DMS114 treated with DMSO at 0.1 percent for 48 hours (cell line): ENCODE measurements around the gene FAM107B.
"Not testable (repeated sequence)": the region's sequence is repeated elsewhere in the genome, so short reads cannot be mapped to it uniquely, and the experiment has no call there.

Experiments used
- DNase-seq: peaks from one replicate; lab custom pipeline; 2025; ENCODE audit not compliant: unreplicated experiment; lab: John Stamatoyannopoulos, UW

The FAM107B gene

DNA sequence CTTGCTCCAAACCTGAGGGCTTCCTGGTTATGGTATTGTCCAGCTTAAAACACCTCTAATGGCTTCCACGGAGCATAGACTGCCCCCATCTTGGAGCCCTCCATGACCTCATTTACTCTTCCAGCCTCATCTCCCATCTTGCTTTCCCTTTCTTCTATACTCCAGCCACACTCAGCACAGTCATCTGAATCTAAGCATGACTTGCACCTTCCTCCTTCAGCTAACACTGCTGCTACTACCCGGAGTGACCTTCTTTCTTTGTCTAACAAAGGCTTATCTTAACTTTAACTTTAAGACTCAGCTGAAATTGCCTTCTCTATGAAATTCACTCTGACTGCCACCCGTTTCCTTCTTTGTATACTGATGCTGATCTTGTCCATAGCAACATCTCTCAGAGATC lies 135.1 kb downstream of the FAM107B start:
- DNase-seq = no peak

DNA sequence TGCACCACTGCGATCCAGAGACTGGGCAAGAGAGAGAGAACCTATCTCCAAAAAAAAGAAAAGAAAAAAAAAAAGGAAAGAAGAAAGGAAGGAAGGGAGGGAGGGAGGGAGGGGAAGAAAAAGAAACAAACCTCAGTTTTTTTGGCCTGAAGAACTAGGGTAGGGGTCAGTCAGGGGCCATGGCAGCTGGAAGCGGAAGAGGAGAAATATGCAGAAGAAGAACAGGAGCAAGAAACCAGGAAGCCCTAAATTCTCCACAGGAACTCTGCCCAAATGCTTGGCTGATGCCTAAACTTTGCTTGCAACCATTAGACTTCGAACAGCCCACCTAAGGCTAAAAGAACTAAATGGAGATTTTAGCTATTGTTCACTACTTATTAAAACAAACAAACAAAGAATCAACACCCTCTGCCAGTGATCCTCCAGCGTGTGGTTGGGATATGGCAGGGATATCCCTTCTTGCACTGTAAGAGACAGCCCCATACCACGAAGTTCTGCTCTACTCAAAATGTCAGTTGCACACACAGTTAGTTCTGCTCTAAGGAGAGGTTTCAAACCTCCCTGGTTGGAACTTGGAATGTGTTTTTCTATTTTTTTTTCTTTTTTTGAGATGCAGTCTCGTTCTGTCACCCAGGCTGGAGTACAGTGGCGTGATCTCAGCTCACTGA lies 139.5 kb downstream of the FAM107B start:
- DNase-seq = no peak

DNA sequence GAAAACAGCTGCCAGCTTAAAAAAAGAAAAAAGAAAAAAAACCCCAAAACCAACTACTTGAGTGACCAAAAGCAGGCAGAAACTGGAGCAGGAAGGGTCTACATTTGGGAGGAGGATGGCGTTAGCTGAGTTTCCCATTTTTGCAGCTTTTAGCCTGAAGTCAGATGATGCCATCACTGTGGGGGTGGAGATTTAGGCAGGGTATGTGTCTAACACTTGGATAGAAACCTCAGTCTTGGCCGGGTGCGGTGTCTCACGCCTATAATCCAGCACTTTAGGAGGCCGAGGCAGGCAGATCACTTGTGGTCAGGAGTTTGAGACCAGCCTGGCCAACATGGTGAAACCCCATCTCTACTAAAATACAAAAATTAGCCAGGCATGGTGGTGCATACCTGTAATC lies 140.1 kb downstream of the FAM107B start:
- DNase-seq = not testable (repeated sequence)

DNA sequence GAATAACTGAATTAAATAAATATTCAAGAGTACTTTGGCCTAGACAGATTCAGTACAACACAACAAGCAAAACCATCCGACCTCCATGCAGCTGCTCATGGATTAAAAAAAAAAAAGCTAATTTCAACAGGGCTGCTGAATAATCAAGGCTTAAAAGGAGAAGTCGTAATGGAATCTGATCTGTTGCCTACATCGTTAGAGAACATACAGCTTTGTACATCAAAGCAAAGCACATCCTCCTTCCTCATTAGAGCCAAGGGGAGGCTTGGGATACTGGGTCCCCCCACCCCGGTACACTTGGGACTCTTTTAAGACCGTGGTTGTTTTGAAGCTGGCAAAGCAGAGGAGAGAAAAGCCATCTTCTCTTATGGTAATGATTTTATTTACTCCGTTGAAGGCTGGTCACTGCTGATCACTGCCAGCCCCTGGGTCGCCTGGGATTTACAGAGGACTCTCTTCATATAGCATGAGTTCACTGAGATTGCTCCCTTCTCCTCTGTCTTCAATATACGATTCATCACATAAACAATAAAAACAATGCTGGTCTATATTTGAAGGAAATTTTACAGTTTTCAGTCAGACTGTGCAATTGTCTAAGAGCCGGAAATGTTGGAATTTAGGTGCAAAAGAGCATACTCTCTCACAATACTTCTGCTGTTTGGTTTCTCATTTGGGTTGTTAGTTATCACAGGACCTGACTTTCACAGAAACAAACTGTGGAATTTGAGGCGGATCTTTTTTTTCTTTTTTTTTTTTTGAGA lies 148.8 kb downstream of the FAM107B start:
- no peak for DNase-seq

DNA sequence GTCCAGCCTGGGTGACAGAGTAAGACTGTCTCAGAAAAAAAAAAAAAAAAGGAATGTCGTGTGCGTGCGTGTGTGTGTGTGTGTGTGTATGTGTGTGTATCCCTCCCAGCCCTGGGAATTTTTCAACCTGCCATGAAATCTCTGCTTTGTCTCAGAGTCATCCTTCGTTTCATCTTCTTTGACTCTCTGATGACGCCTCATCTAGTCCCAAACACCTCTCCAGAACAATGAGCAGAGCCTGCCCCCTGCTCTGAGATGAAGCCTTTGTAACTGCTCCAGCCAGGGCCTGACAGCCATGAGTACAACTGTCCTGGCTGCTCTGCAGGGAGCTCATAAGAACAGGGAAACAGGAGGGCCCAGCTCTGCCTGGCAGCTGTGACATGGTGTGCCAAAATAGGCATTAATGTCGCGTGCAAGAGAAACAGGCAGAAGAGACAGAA lies 149.5 kb downstream of the FAM107B start:
- DNase-seq = no peak

DNA sequence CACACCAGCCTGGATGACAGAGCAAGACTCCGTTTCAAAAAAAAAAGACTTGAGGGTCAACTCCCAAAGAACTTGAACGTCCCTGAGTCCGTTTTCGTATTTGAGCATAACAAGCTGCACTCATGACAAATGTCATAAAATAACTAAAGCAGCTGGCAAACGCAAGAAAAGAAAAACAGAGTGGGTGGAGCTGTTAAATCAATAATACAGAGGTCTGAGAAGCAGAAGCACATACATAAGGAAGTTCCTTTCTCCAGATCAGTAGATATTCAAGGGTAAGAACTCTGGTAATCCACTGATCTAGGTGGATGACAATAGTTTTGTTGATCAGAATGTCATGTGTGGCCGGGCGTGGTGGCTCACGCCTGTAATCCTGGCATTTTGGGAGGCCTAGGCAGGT lies 150.1 kb downstream of the FAM107B start:
- DNase-seq = no peak

DNA sequence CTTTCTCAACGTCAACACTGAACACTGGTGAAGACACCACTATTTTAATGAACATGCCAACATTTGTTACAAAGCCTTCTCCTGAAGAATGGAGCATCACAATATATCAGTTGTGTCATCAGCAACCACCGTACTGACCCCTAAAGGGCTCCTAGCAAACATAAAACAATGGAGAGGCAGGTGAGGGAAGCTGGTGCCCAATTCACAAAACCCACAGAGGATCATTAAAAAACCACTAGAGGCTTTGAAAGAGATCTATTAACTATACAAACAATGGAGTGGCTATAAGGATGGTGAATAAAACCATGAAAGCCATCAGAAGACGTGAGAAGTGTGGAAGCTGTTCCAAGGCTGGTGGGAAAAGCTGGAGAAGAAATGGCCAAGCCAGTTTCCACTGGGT lies 150.8 kb downstream of the FAM107B start:
- no peak for DNase-seq

DNA sequence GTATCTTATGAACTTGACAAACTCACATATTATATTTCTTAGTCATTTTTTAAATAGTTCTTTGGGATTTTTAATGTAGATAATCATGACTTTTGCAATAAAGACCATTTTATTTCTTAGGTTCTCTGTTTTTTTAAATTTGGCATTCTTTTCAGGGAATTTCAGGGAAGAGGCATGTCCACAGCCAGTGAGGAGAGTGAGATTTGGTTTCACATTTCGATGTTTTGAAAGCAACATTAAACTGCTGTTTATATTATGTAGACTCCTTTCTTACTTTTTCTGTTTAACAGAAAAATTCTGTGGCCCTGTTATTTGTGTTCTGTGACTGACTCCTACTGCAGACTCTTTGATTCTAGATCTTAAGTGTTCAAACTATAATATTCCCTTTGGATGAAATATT lies 153.7 kb downstream of the FAM107B start:
- DNase-seq = no peak

DNA sequence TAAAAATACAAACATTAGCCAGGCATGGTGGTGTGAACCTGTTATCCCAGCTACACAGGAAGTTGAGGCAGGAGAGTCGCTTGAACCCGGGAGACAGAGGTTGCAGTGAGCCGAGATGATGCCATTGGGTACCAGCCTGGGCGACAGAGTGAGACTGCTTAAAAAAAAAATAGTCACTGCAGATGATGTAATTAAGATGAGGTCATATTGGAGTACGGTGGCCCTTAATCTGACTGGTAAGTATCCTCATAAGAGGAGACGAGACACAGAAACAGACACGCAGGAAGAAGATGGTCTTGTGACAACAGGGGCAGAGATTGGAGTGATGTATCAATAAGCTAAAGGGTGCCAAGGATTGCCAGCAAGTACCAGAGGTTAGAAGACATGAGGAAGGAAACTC lies 156.0 kb downstream of the FAM107B start:
- DNase-seq = no peak

DNA sequence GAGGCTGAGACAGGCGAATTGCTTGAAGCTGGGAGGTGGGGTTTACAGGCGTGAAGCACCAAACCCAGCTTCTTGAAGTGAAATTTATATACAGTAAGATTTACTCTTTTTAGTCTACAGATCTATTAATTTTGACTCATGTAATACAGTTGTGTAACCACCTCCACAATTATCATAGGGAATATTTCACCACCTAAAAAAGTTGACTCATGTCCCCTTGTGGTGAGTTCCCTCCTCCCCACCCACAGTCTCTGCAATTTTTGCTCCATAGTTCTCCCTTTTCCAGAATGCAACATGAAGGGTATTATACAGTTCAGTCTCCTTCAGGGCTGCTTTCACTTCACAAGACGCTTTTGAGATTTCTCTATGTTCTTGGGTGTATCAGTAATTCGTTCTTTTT lies 156.8 kb downstream of the FAM107B start:
- no peak for DNase-seq

DNA sequence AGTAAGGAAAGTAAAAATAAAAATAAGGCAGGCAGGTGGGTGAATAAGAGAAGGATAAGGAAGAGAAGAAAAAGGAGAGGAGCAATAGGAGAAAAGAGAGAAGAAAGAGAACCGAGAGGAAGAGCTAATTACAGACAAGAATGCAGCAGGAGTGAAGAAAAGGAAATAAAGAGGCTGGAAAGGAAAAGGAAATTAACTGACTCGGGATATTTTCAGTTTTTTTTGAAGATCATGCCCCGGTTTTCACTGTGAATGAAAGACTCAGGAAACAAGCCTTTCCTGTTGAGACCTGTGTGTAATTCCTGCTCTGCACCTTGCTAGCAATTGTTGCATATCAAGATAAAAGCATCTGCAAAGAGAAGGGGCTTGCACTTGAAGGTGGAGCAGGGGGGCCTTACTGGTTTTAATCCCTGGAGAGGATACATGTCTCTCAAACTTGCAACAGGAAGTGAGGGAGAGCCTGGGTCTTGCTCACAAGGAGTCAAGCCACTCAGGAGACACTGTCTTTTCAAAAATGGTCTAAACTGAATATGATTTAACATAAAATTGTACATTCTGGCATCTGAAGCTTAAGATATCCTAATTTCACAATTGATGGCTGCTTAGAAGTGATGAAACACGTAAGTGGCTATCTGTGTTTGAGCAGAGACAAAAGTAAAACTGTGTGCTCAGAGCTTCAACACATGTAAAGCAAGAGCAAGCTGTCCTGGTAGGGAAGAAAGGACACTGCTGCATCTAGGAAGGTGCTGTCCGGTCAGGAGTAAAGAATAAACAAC lies 157.6 kb downstream of the FAM107B start:
- DNase-seq = no peak

DNA sequence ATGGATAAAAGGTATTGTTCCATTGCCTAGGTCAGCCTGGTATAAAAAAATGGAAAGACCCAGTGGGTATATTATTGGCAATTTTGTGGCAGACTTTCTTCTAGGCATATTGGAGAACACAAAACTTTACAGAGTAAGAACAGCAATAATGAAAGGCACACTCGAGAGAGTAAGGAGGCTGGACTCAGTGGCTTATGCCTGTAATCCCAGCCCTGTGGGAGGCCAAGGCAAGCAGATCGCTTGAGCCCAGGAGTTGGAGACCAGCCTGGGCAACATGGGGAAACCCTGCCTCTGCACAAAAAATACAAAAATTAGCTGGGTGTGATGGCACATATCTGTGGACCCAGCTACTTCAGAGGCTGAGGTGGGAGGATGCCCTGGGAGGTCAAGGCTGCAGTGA lies 158.2 kb downstream of the FAM107B start:
- no peak for DNase-seq

DNA sequence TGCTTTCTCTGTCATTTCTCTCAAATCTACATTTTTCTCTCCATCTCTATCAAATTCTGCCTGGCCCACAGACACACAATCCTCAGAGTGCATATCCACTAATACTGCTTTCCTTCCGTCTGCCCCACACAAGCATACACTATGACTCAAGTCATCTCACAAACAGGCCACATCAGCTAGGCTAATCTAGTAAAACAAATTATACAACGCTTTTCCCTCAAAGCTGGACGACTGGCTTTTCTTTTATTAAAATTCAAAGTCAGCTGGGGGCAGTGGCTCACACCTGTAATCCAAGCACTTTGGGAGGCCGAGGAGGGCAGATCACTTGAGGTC lies 161.1 kb downstream of the FAM107B start:
- DNase-seq = no peak

DNA sequence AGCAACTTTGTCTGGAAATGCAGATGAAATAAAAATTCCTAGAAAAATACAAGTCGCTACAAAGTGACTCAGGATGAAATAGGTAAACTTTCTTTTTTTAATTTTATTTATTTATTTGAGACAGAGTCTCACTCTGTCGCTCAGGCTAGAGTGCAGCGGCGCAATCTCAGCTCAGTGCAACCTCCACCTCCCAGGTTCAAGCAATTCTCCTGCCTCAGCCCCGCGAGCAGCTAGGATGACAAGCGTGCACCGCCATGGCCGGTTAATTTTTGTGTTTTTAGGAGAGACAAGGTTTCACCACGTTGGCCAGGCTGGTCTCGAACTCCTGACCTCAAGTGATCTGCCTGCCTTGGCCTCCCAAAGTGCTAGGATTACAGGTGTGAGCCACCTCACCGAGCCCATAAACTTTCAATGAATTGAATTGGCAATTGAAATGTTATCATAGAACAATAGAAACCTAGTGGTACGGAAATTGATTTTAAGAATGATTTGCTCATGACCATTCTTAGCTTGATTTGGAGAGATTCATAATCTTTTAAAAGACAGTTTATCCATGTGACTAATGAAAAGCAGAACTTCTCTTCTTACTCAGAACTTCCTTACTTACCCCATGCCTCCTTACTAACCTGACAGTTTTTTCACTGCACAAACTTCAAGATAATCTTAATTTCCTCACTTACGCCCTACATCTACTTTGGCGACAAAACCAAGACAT lies 161.7 kb downstream of the FAM107B start:
- no peak for DNase-seq

DNA sequence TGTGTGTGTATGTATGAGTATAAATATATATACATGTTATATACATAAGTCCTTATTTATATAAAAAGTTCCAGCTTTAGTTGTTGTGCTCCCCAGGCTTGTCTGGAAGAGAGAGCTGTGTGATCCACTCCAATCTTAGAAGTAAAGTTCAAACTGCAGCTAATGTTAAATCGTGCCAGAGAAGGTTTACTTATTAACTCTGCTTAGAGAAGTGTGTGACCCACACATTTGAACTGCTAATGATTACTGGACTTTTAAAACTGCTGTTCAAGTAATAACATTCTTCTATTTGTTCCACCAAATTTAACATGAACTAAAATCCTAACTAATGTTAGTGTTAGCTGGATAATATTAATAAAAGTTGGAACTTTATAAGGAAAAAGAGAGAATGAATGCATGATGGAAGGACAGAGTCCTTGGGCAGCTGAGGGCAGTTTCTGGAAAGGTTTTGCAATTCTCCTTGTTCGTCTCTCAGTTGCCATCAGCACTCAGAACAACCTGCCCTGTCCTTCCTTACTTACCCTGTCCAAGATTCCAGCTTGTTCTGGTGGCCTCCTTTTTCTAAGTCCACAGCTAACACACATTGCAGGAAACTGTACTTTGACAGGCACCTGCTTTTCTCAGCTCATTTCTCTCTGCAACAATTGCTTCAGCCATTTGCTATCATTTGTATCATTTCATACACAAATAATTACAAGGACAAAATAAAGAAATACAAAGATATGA lies 162.6 kb downstream of the FAM107B start:
- no peak for DNase-seq

DNA sequence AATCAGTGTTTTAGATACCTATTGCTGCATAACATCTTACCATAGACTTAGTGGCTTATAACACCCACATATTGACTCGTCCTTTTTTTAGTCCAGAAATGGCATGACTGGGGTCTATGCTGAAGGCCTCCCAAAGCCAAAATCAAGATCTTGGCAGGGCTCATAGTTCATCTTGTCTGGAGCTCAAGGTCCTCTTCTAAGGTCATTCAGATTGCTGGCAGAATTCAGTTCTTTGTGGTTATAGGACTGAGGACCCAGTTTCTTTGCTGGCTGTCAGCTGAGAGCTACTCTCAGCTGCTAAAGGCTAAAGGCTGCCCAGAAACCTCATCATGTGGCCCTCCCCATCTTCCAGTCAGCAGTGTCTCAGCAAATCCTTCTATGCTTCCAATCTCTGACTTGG lies 165.5 kb downstream of the FAM107B start:
- no peak for DNase-seq

DNA sequence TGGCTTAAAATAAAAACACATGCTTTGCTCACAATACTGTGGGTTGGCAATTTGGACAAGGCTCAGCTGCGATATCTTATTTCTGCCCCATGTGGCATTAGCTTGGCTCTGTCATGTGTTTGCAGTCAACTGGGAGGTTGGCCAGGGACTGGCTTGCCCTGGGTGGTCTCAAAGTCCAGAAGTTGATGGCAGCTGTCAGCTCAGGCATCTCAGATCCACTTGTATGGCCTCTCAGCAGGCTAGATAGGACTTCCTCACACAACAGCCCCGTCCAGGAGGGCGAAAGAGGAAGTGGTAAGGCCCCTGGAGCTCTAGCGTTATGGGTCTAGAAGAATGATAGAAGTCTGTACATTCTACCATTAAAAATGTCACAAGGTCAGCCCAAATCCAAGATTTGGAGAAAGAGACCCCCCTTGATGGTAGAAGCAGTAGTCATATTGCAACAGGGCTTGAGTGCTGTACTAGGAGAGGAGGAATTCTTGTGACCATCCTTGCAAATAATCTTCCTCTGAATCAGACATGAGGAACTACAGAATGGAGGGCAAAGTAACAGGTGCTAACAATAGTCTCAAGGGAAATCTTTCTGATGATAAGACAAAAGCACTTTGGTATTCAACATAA lies 166.2 kb downstream of the FAM107B start:
- DNase-seq = no peak

DNA sequence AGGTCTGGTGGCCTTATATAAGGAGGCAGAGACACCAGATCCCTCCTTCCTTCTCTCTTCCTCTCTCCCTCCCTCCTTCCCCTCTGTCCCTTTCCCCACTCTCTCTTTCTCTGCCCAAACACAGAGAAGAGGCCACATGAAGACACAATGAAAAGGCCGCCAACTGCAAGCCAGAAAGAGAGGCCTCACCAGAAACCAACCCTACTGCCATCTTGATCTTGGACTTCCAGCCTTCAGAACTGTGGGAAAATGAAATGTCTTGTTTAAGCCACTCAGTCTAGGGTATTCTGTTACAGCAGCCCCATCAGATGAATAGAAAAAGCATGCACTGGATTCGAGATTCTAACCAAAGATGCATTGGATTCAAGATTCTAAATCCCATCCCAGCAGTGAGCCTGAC lies 168.1 kb downstream of the FAM107B start:
- DNase-seq = no peak

DNA sequence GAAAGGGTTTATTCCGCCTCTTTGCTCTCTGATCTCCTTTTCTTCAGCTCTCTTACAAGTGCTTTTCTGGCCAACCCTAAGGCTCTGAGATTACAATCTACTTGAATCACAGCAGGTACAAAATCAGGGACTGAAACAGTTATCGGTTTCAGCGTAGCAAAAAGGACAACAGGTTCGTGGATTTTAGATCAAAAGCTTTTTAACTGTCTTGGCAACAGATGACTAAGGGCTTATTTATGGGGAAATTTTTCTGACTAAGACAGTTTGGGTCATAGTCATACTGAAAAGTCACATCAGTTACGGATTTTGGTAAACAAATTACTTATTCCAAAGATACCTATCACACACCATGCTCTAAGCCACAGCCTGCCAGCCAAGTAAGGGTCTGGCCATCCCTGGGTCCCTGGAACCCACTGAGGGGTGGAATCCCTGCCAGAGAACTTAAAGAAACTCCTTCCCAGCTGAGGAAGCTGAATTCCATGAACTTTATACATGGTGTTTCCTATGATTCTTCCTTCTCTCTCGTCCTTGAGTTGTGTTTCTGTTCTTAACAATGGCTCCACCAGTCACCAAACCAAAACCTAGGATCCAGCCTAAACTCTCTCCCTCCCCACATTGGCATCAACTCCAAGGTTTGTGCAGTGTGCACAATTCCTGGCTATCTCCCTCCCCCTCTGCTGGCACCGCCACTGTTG lies 169.3 kb downstream of the FAM107B start:
- no peak for DNase-seq
